Right kidney (tissue), 1 donor: ENCODE data around the gene PRPF38B.
A peak's percentile ranks its signal among the peaks of the same experiment; 100 is the strongest.

Experiments
- DNase-seq: peaks from one replicate; pipeline ENCODE4 v3.0.0-alpha.2; 2016

The PRPF38B gene

DNA sequence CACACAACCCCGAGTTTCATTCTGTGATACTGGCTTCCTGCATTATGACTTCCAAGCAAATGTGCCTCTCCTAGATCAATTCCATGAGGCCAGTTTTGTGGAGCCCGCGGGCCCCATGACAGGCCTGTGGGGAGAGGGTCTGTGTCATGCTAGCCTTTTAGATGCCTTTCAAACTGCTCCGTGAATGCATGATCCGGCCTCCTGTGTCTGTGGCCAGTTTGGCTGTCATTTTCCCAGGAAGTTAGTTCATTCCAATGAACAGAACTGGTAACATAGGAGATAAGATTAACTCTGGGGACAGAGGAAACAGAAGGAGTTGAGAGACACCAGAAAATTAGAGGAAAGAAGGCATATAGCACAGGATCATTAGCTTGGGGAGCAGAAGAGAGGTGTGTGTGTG is 23.8 kb downstream of the PRPF38B start:
- DNase-seq, result no peak

DNA sequence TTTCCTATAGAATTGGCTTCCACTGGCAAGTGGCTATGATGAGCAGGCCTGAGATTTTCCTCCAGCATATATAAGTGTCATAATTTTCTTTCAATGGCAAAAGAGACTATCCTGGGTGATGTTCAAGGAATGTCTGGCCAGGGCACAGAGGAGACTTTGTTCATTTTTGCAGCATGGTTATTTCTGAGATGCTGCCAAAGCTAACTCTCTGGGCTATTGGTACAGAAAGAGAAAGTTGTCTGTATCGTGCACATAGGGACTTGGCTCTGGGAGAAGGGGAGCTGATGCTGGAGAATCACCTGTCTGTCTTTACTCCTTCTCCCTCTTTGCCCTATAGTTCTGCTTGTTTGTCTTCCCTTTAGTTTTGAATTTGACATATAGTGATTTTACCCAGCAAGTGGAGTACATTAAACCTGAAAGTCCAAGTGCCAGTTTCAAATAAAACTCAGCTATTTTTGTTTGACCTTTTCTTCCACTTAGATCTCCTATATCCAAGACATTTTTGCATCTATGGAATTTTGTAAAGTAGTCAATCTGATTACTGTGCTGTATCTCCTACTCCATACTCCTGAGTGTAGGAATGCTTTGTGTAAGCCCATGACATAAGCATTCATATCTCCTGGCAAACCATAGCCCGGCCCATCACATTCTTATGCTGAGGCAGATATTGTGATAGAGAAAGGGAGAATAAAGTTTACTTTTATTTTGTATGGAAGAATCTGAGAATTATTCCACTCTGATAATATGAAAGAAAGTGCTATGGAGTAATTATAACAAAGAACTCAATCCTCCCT is 24.5 kb downstream of the PRPF38B start:
- DNase-seq, result no peak

DNA sequence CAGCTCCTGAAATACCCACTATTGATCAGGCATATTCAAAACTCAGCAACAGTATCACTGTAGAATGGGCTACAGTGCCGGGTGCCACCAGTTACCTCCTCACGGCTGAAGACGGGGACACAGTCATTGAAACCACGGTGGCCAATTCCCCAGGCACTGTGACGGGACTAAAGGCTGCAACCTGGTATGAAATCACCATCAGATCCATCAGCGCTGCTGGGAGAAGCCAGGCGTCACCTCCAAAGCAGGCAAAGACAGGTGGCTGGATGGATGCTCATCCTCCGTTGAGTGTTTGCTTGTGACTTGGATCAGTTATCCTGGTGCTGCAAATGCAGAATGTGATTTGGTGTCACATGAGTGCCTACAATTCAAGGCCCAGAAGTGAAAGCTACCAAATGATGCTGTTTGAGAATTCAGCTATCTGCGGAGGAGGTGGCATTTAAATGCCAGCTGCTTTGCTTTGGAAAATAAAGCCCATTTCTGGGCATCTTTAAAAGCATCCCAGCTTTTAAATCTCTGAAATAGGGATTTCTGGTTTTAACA is 25.7 kb downstream of the PRPF38B start:
- no peak for DNase-seq

DNA sequence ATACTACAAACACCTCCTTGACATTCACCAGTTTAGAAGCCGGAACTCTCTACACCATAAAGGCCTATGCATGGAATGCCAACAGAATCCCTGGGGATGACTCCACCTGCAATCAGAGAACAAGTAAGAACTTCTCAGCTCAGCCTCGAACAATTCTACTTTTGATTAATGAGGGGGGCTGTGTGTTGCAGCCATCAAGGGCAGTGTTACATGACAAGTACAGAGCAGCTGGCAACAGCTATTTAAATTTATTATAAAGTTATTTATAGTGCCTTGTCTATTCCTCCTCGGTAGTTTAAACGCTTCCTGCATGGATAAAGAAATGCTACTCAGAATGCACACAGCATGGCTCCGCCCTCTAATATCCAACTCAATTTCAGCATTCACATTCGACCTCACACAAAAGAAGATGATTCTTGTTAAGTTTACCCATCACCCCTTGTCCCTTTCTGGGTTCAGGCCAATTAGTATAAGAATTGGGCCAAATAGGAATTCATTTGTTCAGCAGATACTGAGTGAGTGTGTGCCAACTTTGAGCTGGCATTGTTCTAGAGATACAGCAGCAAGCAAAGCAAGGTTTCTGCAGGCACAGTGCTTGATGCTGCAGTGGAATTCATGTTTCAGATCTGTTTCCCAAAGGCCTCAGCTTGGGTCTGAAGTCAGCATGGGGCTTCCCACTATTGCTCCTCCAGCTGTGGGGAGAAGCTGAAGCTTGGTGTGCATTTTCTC is 27.0 kb downstream of the PRPF38B start:
- no peak for DNase-seq

DNA sequence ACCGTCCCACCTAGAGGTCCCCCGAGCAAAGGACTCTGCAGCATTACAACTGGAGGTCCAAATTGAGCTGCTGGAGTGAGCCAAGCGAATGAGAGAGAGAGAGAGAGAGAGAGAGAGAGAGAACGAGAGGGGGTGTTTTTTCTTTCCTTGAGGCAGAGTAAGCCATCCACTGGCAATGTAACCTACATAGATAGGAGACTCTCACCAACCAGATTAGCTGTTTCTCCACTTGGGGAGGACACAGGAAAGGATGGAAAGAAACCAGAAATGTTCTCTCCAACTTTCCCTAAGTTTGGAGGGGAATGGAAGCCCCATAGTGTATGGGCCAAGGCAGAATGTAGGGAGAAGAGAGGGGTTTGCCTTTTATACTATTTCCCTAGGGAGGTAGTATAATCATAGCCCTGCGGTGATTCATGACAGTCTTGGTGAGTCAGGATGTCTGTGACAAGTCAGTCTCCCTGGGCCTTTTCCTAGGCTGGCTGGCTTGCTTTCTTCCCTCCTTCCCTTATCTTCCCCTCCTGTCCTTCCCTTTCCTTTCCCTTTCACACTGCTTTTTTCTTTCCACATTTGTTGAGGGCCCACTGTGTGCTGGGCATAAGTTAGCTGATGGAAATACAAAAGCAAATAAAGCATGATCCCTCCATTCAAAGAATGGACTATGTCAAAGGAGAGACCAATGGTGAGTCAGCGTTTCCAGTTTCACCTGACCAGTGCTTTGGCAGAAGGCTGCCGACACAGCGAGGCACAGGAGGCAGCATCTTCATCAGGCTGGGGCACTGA is 27.7 kb downstream of the PRPF38B start:
- no peak for DNase-seq

DNA sequence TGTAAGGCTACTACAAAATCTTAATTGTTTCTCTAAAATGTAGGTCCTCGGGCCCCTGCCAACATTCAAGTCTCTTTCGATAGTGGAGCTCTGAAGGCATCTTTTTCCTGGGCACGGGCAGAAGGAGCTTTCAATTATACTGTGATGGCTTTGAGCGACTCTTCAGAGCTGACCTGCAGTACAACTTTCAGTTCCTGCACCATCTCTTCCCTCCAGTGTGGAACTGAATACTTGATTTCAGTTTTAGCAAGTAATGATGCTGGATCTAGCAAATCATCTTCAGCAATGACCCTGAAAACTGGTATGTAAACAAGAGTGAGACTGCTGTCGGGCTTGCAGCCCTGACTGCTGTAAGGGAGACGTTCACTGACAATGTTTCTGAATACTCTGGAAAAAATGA is 30.2 kb downstream of the PRPF38B start:
- no peak for DNase-seq

DNA sequence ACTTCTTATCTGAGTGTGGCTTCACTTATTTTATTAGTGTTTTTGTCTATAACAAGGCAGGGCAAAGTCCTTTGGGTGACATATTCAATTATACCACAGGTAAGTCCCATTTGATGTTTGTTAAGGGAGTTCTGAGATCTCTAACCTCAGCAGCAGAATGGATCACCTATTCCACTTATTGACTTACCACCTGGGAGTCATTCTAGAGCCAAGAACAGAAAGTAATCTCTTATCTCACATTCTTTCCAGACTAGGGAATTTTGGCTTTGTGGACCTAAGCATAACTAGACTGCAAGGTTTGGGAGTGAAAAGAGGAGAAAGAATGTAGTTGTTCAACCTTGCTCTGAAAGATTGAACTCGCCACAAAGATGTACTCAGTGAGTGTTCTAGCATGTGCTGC is 33.8 kb downstream of the PRPF38B start:
- DNase-seq, result no peak

DNA sequence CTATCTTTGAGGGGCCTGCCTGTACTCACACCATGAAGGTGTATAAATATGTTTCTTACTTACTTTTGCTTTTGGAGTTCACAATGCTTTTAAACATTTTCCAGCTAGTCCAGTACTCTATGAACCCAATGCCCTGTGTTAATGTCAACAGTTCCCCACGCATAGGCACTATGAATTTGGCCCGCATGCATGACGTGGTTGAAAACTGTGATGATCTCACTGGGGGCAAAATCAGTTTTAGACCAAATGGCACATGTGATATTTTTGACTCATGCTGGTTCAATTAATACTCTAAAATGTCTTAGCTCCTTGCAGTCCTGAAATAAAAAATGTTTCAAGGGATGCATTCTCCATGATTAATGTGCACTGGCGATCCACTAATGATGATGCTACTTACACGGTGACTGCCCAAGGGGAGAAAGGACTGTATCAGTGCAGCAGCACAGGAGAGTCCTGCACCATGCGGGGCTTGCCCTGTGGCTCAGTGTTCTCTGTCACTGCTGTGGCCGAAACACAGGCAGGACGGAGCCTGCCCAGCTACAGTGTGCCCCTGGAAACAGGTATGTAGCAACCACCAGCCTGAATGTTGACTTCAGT is 36.3 kb downstream of the PRPF38B start:
- no peak for DNase-seq

DNA sequence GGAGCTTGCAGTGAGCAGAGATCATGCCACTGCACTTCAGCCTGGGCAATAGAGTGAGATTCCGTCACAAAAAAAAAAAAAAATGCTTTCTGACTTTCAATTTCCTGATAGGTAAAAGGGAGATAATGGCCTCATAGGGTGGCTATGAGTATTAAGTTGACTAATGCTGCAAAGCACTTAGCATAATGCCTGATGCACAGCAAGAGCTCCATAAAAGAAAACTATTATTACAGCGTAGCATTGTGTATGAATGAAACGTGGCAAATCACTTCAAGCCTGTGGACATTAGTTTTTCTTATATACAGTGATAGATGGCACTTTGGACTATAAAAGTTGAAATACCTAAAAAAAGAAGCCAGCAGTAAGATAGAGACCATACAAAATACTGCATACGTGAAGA is 37.4 kb downstream of the PRPF38B start:
- DNase-seq, result no peak

DNA sequence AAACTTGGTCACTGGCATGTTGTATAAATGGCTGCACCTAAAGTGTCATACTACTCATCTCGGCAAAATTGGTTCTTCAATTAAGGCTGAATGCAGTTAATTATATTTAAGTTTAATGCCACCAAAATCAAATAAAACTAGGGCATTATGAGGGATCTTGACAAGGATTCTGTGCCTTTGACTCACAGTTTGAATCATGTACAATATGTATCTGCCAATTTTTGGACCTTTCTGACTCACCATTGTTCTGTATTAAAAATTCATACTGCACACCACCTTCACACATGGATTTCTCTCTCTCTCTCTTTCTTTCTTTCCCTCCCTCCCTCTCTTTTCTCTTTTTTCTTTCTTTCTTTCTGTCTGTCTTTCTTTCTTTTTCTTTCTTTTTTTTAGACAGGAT is 40.3 kb downstream of the PRPF38B start:
- DNase-seq, result no peak

DNA sequence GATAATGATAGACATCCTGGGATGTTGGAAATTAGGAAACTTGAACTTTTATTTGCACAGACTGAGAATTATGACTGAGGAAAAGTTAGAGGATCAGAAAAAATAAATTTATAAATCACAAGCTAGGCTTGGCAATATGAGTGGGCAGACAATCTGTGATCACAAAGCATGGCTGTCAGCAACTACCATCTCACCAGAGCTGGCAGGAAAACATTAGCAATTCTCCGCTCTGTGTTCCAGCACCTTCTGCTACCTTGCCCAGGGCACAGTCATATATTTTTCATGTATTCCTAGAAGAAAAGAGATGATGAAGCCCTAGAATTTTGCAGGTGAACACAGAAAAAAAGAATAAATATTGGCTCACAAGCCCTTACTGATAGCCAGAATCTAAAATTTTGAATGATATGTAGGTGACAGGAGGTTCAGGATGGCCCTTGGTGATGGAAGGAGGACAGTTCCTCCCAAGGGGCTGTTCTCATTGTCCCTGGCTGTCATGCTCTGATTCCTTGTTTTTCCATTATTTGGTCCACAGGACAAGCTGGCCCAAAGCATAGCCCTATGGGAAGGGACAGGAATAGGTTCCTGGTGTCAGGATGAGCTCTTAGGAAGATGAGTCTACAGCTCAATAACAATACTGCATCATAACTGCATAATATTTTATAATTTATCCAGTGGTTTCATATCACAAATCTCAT is 42.2 kb downstream of the PRPF38B start:
- DNase-seq, result no peak

DNA sequence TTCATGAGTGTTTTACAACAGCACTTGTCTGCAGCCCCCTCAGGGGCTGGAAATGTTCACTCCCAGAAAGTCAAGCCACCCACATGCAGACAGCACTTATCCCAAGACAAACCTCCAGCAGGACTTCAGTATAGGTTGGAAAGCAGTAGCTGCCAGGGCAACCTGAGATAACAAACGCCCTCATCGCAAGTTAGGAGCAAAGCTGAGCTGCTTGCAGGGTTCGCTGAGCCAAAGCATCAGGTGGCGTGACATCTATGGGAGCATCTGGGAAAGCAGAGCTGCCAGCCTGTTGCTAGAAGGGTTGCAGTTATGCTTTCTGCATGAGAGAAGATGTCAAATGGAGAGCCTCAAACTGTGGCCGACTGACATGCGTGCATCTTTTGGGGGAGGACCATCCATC is 50.1 kb downstream of the PRPF38B start:
- no peak for DNase-seq

DNA sequence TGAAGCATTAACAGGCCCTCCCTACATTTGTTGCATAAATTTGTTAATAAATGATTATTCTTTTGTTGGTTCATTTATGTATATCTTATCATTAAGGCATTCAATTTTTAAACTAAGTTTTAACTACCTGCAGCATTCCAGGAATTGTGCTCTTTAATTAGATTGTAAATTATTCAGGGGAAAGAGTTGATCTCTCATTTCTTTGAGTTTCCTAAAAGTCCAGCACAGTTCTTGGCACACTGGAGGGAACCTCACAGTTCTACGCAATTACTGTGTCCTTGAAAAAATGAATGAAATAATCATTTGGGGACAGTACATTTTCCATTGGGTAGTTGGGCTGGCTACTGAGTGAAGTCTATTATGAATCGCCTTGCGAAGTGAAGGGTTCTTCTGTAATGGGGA is 53.9 kb downstream of the PRPF38B start:
- no peak for DNase-seq

DNA sequence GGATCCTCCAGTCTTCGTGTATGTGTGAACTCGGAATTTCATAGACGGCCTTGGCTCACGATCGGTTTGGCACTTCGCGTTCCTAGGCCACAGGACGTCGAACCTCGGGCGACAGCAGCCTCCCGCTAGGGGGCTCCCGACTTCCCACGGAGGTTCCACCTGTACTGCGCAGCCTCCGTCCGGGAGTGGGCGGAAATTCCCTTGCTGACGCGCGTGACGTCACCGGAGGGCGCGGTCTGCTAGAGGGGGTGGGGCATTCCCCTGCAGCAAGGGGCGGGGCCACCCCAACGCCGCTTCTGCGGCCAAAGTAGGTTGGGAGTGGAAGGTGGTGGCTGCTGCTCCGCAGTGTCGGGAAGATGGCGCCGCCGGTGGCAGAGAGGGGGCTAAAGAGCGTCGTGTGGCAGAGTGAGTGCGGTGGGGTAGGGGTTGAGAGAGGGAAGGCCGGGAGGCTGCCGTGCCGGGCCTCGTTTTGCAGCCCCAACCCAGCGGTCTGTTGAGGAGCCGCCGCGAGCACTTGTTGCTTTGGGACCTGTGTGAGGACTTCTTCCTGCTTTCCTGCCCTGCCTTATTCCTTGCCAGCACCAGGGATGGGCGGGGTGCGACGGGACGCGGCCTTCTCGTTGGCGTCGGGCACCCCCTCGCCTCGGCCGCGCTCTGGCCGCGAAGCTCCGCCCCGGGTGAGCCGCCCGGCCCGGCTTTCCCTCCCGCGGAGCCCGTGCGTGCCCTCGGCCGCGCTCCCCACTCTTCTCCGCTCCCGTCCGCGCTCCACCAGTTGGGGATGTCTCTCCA is 54.5 kb downstream of the PRPF38B start, which contains the start of gene STXBP3:
Gene STXBP3 (plus strand): TSS at position 293 of the 789 bp plus-strand sequence. CDS start 64 bp downstream, at position 357.
- peak; percentile 96 for DNase-seq

DNA sequence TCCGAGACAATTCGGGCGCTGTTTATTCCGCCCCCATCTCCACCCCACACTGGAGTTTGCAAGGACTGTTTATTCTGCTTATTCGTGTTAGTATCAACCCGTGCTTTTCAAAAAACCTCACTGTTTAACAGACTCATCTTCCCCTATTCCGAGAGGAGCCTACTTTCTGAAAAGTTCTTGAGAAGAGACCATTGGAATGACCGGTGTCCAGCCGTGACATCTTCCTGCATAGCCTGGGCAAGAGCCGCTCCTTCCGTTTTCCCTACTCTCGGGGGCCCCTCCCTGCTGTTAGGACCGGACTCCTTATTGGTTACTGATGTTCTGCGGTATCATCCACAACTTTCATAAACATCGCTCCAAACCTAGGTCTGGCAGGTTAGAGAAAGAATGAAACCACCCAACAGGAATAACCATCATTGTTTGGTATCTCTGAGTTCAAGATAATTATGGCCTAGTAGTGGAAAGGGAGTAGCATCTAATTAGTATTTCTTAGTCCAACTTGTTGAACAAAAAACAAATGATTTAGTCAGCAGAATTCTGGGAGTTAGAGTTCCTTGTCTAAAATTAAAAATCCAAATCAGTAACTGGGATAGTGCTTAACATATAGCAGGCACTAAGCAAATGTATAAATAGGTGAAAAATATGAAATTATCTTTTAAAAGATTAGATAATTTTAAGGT is 55.2 kb downstream of the PRPF38B start:
- no peak for DNase-seq

DNA sequence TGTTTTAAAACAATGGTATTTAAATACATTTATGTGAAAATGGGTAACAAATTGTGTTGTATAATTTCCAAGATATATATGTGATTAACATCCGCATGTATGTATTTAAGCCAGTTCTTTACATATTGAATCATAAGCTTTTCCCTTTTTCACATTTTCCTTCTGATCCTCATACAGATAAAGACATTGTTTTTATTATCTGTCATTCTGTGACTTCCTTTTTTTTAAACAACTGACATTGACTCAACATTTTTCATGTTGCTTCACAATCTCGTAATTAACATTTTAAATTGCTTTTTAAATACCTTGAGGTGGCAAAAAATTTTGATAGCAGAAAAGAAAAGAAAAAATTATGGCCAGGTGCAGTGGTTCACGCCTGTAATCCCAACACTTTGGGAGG is 55.8 kb downstream of the PRPF38B start:
- no peak for DNase-seq

DNA sequence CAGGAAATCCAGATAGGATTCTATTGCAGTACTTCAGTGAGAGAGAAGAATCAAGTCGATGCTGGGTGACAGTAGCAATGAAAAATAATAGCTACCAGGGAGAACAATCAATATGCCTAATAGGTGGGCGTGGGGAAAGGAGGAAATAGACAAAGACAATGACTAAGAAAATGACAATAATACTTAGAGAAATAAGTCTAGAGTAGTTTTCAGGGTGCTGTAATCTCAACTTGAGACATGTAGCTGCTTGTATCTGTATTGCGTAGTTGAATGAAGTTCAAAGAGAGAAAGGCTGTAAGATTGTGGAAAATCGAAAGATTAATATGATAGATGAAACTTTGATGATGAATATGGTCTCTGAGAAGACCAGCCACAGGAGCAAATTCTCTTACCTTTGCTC is 57.0 kb downstream of the PRPF38B start:
- DNase-seq, result no peak

DNA sequence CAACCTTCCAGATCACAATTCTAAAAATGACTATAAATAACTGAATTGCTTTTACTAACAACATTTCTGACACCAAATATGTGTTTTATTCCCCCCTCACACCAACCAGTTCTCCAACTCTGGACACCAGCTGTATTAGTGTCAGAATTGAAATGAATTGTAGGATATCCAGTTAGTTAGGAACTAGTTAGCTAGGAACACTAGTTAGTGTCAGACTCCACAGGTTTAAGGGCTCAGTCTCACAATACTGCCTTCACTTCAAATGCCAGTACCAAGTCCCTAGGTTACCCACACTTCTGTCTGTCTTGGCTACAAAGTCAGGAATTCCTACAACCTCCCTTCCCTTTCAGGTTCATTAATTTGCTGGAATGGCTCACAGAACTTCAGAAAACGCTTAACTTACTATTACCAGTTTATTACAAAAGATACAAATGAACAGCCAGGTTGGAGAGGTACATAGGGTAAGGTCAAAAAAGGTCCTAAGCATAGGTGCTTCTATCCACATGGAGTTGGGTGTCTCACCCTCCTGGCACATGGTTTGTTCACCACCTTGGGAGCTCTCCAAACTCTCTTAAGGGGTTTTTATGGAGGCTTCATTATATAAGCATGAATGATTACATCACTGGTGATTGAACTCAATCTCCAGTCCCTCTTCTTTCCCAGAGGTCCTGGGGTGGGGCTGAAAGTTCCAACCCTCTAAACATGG is 58.5 kb downstream of the PRPF38B start:
- peak; percentile 52 for DNase-seq
